GM13977 (cell line): ENCODE data around the gene NR2C2.

Experiments
- DNase-seq: peaks from one replicate; pipeline ENCODE4 v3.0.0; 2012; ENCODE audit warnings: low spot score
- CTCF ChIP-seq: IDR thresholded peaks from 2 replicates; pipeline ENCODE4 v1.5.1; 2012; ENCODE audit warnings: mild to moderate bottlenecking, control low read depth; ENCODE audit not compliant: insufficient read depth; ENCODE audit errors: extremely low read depth, missing control alignments
- in situ Hi-C: fragments of 300-500 bp; cut with MboI; formaldehyde crosslinking; loops from one replicate; pipeline ENCODE4 v1.12.0; 2022; ENCODE audit warnings: low sequenced_read_pairs, low pct_unique_long_range_greater_than_20kb, mixed read lengths, inconsistent platforms; ENCODE audit not compliant: unreplicated experiment

NR2C2 gene

GRCh38 chr3:15071699-15072098 lies 124.3 kb downstream of the NR2C2 start:
- in situ Hi-C loops, result no loop called here
- TF ChIP-seq CTCF, result no peak
- DNase-seq, result no peak

GRCh38 chr3:15074500-15074899 lies 127.1 kb downstream of the NR2C2 start:
- in situ Hi-C loops, result no loop called here
- TF ChIP-seq CTCF, result no peak

GRCh38 chr3:15079091-15079490 lies 131.7 kb downstream of the NR2C2 start:
- no peak for DNase-seq
- no peak for TF ChIP-seq CTCF
- in situ Hi-C loops, result no loop called here

More at GRCh38 chr3:15074500-15074899, 127.1 kb downstream of the NR2C2 start:
- DNase-seq, result no peak

DNA sequence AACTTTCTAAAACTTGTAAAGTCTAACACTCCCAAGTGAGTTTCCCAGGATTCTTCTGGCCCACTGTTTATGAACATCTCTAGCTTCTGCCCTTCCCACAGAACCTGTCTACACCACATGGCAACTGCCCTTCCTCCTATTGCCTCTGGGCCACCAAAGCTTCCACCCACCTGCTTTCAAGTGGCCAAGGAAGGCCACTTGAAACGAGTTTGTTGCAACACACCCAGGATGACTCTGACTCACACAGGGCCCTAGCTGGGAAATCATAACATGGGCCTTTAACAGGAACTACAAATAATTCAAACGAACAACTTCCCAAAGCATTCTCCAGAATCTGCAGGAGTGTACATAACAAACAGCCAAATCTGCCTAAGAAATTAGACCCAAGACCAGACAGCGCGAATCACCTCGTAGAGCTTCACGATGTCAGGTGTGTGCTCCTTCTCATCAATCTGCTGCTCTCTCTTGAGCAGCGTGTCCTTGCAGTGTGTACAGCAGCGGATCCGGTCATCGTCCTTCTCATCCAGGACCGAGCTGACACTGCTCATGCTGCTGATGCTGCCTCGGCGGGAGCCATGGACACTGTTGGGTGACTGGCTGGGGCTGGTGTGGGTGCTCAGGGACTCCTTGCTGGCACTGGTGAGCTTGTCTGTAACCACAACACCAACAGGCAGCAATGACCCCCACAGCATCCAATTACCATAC lies 134.7 kb downstream of the NR2C2 start:
- in situ Hi-C loops, result no loop called here
- TF ChIP-seq CTCF, result no peak
- DNase-seq, result no peak

DNA sequence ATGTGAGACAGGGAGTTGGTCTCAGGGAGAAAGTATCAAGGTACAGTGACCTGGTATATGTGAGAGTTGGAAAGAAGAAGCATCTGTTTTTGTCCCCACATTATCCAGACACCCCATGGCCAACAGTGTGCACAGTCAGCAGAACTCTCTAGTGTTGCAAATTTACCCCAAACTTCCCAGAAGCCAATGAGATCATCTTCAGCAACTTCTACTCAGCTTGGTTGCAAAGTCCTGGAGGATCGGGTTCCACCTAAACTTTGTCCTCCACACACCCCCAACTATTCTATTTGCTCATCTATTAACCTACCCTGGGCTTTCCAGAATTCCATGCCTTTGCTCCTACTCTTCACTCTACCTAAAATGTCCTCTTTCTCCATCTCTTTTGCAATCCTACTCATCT lies 135.9 kb downstream of the NR2C2 start:
- DNase-seq, result no peak
- in situ Hi-C loops, result no loop called here

GRCh38 chr3:15086263-15086662 lies 138.9 kb downstream of the NR2C2 start:
- no peak for TF ChIP-seq CTCF
- in situ Hi-C loops, result no loop called here

More for the DNA sequence above, 135.9 kb downstream of the NR2C2 start:
- no peak for TF ChIP-seq CTCF

More at GRCh38 chr3:15086263-15086662, 138.9 kb downstream of the NR2C2 start:
- no peak for DNase-seq
